T-helper 9 cell (primary cell): ENCODE measurements around the gene CAND2.
"Not testable (repeated sequence)": the region's sequence is repeated elsewhere in the genome, so short reads cannot be mapped to it uniquely, and the experiment has no call there.

Source experiments
- DNase-seq: peaks from one replicate; pipeline ENCODE4 v3.0.0-alpha.2; 2020

The CAND2 gene

GRCh38 chr3:12772462-12772861, 24.0 kb upstream of the CAND2 start:
- DNase-seq: no peak

- no peak for DNase-seq
Measured at GRCh38 chr3:12773030-12773709, 23.3 kb upstream of the CAND2 start.

GRCh38 chr3:12773710-12774086, 22.8 kb upstream of the CAND2 start:
- no peak for DNase-seq

- no peak for DNase-seq
Measured at GRCh38 chr3:12774619-12775018, 21.9 kb upstream of the CAND2 start.

- DNase-seq: no peak
Measured at GRCh38 chr3:12775226-12775625, 21.3 kb upstream of the CAND2 start.

- DNase-seq: not testable (repeated sequence)
Measured at GRCh38 chr3:12775970-12776369, 20.5 kb upstream of the CAND2 start.

GRCh38 chr3:12777171-12777570, 19.3 kb upstream of the CAND2 start:
- DNase-seq: no peak

- no peak for DNase-seq
Measured at GRCh38 chr3:12780751-12781150, 15.7 kb upstream of the CAND2 start.

GRCh38 chr3:12782172-12782815, 14.2 kb upstream of the CAND2 start:
- no peak for DNase-seq

GRCh38 chr3:12785096-12785495, 11.4 kb upstream of the CAND2 start:
- no peak for DNase-seq

- peak; percentile 39 for DNase-seq
Measured at GRCh38 chr3:12787346-12787745, 9.1 kb upstream of the CAND2 start.

GRCh38 chr3:12787967-12788690, 8.4 kb upstream of the CAND2 start:
- DNase-seq: not testable (repeated sequence)

- no peak for DNase-seq
Measured at GRCh38 chr3:12791430-12791829, 5.0 kb upstream of the CAND2 start.

GRCh38 chr3:12793701-12794100, 2.8 kb upstream of the CAND2 start:
- DNase-seq: no peak

- no peak for DNase-seq
Measured at GRCh38 chr3:12797124-12797891, 828 bp downstream of the CAND2 start.

- DNase-seq: no peak
Measured at GRCh38 chr3:12797892-12798558, 1.5 kb downstream of the CAND2 start.

- no peak for DNase-seq
Measured at GRCh38 chr3:12798559-12799179, 2.2 kb downstream of the CAND2 start.

GRCh38 chr3:12799525-12800440, 3.3 kb downstream of the CAND2 start:
- no peak for DNase-seq

GRCh38 chr3:12803371-12803770, 6.9 kb downstream of the CAND2 start:
- no peak for DNase-seq

GRCh38 chr3:12807066-12807465, 10.6 kb downstream of the CAND2 start:
- no peak for DNase-seq
